ENCODE measurements around the gene BCAR1. TPM values are rescaled to one million over a fixed set of nuclear protein-coding genes. Genes with fewer than 3 reads are reported as not detected.
"Not testable (repeated sequence)": the region's sequence is repeated elsewhere in the genome, so short reads cannot be mapped to it uniquely, and the experiment has no call there.

BCAR1 gene
- total and polyA plus RNA-seq, 12 donors, result 54.6 to 85.2 (median 71.3) TPM

DNA sequence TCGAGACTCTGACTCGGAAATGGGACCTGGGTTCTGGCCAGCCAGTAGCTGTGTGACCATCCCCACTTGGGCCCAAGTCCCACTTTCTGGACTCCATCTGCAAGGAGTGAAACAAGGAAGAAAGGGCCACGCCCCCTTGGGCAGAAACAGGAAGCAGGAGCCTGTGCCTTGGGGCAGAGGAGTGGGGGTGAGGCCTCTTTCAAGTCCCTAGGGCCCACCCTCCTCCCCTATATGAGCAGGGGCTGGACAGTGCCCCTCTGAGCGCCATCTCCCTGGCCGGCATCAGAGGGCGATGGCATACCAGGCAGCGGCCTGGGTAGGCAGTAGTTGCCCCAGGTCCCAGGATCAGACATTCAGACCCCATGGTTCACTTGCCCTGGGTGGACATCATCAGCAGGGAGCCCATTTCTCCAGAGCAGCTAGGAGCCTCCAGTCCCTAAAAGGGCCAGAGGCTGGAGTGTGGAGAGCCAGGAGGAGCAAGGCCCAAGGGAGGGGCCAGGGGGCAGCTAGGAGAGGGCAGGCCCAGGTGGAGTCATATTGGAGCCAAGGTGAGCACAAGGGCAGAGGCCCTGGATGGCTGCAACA, 7.1 kb downstream of the BCAR1 start:
- TF ChIP-seq, protein P1, sequence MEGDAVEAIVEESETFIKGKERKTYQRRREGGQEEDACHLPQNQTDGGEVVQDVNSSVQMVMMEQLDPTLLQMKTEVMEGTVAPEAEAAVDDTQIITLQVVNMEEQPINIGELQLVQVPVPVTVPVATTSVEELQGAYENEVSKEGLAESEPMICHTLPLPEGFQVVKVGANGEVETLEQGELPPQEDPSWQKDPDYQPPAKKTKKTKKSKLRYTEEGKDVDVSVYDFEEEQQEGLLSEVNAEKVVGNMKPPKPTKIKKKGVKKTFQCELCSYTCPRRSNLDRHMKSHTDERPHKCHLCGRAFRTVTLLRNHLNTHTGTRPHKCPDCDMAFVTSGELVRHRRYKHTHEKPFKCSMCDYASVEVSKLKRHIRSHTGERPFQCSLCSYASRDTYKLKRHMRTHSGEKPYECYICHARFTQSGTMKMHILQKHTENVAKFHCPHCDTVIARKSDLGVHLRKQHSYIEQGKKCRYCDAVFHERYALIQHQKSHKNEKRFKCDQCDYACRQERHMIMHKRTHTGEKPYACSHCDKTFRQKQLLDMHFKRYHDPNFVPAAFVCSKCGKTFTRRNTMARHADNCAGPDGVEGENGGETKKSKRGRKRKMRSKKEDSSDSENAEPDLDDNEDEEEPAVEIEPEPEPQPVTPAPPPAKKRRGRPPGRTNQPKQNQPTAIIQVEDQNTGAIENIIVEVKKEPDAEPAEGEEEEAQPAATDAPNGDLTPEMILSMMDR (IDR thresholded peaks at IDR 0.05), result peak in 1 of 9 donors; percentile 8
- Histone ChIP-seq H3K27me3 (peaks cover 0 to 13% (median 0%) of the 10 kb centered on the region in 7 donors), H3K4me3 (peak overlapping the region in 2 of 10 donors; percentile 18 to 19), H3K9me3 (no peaks in the 10 kb centered on the region), H3K36me3 (peaks cover 0 to 41% (median 10%) of the 10 kb centered on the region in 9 donors), H3K4me1 (peaks cover 61 to 99% (median 86%) of the 10 kb centered on the region in 9 donors), H3K27ac (peak overlapping the region; percentile 73 to 98 (median 96))
- WGBS, 2 donors, result 51 to 52% methylated on average over 7 of the region's 7 CpGs
- intact Hi-C loops (cut with DNase I), result no loop called here
- DNase-seq (peak; percentile 52 to 56), ATAC-seq (peak in 2 of 8 donors; percentile 11 to 15)

DNA sequence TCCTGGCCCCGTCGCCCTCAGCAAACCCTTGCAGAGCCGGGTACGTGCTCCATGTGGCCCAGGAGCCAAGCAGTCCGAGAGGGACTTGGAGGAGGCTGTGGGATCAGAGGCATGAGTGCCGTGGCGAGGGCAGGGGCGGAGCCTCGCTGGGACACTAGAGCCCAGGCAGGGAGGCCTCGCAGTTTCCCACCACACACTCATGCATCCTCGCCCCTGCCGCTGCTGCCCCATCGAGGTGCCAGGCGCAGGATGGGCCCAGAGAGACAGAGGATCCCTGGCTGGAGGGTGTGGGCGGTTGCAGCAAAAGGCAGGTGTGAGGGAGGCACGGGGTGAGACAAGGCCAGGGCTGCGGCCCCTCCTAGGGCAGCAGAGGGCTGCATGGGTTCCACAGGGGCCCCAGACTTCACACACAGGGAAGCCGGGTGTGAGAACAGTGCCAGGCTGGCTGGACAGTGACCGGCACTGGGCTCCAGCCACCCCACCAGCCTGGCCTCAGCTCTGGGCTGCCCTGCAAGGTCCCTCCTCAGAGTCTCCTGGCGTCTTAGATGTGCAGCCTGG, 7.7 kb downstream of the BCAR1 start:
- Histone ChIP-seq H3K9me3 (no peaks in the 10 kb centered on the region), H3K4me1 (peaks cover 61 to 99% (median 86%) of the 10 kb centered on the region in 9 donors), H3K36me3 (peaks cover 0 to 41% (median 10%) of the 10 kb centered on the region in 9 donors), H3K27me3 (peaks cover 0 to 10% (median 0%) of the 10 kb centered on the region in 7 donors), H3K4me3 (no peak overlapping the region), H3K27ac (peak overlapping the region; percentile 73 to 98 (median 96))
- no peak for DNase-seq
- TF ChIP-seq, protein P1 (IDR thresholded peaks at IDR 0.05), result no peak
- no peak for ATAC-seq
- 57% methylated on average over 20 of the region's 20 CpGs for WGBS, 2 donors
- intact Hi-C loops (cut with DNase I), result no loop called here

DNA sequence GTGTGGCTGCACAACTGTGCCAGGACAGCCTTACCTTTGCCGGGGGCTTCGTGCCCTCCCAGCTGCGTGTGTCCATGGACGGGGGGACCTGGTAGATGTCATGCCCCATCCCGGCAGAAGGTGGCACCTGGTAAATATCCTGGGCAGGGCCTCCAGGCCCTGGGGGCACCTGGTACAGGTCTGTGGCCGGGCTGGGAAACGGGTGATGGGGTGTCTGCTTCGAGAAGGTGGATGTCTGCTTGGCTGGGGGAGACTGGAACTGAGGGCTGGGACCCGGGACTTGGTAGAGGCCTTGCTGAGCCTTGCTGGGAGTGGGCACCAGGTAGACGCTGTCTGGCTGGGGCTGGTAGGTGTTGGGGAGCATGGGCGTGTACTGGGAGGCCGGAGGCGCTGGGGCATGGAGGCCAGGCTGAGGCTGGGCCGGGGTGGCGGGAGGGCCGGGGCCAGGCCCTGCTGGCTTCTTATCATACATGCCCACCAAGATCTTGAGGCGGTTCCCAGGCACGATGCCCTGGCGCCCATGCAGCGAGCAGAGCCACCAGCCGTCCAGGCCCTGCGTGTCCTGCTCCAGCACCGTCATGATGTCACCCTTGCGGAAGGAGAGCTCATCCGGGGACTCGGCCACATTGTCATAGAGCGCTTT, 8.9 kb downstream of the BCAR1 start:
- not testable (repeated sequence) for DNase-seq

DNA sequence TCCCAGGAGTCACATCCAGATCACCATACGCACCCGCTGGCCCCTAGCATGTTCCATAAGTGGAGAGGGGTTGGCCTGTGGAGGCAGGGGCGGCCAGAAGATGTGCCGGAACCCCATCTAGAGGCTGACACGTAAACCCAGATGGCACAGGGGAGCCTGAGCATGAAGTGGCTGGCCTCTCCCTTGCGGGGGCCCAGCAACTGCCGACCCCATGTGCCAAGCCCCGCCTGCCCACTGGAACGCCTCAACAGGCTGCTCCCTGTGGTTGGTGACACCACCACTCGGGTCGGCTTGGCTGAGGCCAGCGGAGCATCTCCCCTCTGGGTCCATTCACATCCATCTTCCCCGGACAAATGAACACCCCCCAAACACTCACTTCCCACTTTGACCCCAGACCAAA, 9.5 kb downstream of the BCAR1 start:
- TF ChIP-seq, protein P1 (IDR thresholded peaks at IDR 0.05), result no peak
- peaks cover 58 to 99% (median 87%) of the 10 kb centered on the region in 9 donors for H3K4me1 ChIP-seq

More for the DNA sequence above, 8.9 kb downstream of the BCAR1 start:
- H3K9me3 ChIP-seq; intact Hi-C loops (cut with DNase I); ATAC-seq; H3K4me3 ChIP-seq: not testable (repeated sequence)
- Histone ChIP-seq H3K27ac (peak overlapping the region in 4 of 10 donors; percentile 24 to 98 (median 94)), H3K36me3 (peaks cover 0 to 46% (median 10%) of the 10 kb centered on the region in 9 donors), H3K27me3 (peaks cover 0 to 22% (median 0%) of the 10 kb centered on the region in 7 donors), H3K4me1 (peaks cover 61 to 99% (median 87%) of the 10 kb centered on the region in 9 donors)
- WGBS, 2 donors, result 84 to 86% methylated on average over 27 of the region's 27 CpGs

More for the DNA sequence above, 9.5 kb downstream of the BCAR1 start:
- no peak overlapping the region for H3K4me3 ChIP-seq
- intact Hi-C loops (cut with DNase I), result no loop called here
- no peaks in the 10 kb centered on the region for H3K9me3 ChIP-seq
- DNase-seq (no peak), ATAC-seq (no peak)
- H3K27ac ChIP-seq, result peak overlapping the region in 2 of 10 donors; percentile 19 to 26
- H3K36me3 ChIP-seq, result peaks cover 0 to 51% (median 10%) of the 10 kb centered on the region in 9 donors
- peaks cover 0 to 28% (median 0%) of the 10 kb centered on the region in 7 donors for H3K27me3 ChIP-seq
- WGBS, 2 donors, result 86 to 89% methylated on average over 13 of the region's 13 CpGs
